Ovary (tissue), 3 donors: ENCODE measurements around the gene LCLAT1.

Source experiments
- POLR2A ChIP-seq: fragments of 450-650 bp; IDR thresholded peaks from one replicate; pipeline ENCODE4 v1.6.1; 2017; ENCODE audit warnings: antibody characterized with exemption, mild to moderate bottlenecking, moderate library complexity
- TF ChIP-seq, protein P1 (sequence below), 3 donors: fragments of 450-650 bp in 2 of 3; fragments of 200-600 bp in 1 of 3; IDR thresholded peaks; one replicate each; pipeline versions ENCODE4 v1.5.1 to v1.8.0; 2016 to 2022; ENCODE audit warnings: antibody characterized with exemption in 3 of 3, mild to moderate bottlenecking in 1 of 3
- donor health status: DM: no; HTN: no; CAD: no.

DNA sequence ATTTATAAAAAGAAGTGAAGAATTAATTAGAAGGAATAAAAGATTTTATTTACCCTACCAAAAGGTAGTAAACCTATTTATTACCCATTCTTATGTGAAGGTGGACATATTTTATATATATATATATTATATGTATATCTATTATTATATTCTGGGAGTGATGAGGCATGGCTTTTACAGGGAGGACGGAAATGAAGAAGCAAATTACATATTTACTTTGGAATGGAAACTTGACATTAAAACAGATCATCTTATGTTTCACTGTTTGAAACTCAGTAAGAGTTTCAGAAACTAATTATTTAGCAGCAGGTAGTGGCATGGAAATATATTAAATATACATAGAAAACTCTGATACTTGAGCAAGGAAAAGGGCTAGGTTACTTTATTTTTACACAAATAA lies 143.4 kb downstream of the LCLAT1 start:
- TF ChIP-seq POLR2A, result no peak
- TF ChIP-seq, protein P1, sequence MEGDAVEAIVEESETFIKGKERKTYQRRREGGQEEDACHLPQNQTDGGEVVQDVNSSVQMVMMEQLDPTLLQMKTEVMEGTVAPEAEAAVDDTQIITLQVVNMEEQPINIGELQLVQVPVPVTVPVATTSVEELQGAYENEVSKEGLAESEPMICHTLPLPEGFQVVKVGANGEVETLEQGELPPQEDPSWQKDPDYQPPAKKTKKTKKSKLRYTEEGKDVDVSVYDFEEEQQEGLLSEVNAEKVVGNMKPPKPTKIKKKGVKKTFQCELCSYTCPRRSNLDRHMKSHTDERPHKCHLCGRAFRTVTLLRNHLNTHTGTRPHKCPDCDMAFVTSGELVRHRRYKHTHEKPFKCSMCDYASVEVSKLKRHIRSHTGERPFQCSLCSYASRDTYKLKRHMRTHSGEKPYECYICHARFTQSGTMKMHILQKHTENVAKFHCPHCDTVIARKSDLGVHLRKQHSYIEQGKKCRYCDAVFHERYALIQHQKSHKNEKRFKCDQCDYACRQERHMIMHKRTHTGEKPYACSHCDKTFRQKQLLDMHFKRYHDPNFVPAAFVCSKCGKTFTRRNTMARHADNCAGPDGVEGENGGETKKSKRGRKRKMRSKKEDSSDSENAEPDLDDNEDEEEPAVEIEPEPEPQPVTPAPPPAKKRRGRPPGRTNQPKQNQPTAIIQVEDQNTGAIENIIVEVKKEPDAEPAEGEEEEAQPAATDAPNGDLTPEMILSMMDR (IDR thresholded peaks at IDR 0.05), result no peak
